Suprapubic skin (tissue), 3 donors: Measurements from ENCODE around the gene RAP1GAP.

Source experiments
- CTCF ChIP-seq, 2 donors: fragments of 200-600 bp in 1 of 2; fragments of 450-650 bp in 1 of 2; sonication (generic) in 1 of 2; IDR thresholded peaks; one replicate each; pipeline ENCODE4 v1.5.1; 2016 to 2019; ENCODE audit warnings: antibody characterized with exemption in 2 of 2, mild to moderate bottlenecking in 1 of 2, moderate library complexity in 1 of 2
- POLR2A ChIP-seq, 2 donors: fragments of 450-650 bp; IDR thresholded peaks; one replicate each; pipeline ENCODE4 v1.6.1; 2017; ENCODE audit warnings: antibody characterized with exemption in 2 of 2, mild to moderate bottlenecking in 2 of 2, moderate library complexity in 2 of 2

DNA sequence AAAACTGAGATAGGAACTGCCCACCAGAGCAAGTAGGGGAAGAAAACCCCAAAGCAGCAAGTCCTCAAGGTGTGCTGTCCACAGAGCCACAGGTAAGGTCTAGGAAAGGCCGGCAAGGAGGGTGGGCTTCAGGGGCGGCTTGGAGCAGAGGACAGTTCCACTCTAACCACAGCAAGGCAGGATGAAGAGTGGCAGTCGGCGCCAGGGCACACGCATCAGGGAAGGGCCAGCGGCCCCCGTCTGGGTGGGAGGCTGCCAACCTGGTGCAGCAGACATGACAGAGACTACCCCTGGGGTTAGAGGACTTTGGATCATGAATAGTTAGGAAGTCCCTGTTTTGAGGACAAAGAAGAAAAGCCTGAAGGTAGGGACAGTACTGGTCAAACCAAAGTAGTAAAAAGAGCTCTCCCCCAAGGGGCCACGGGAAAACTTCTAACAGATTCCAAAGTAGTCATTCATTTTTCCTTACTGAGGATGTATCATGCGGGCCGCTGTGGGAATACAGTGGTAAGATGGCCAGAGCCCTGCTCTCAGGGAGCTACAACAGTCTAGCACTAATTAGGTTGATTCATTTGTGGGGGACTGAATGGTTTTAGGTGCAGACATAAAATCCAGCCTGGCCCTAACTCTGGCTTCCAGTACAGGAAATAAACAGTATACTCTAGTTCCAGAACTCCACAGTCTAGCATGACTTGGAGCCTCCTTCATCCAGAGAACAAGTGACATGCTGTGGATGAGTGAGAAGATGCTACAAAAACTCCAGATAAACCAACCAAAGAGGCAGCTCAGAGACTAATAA lies 3.5 kb upstream of the RAP1GAP start:
- TF ChIP-seq CTCF (IDR thresholded peaks at IDR 0.05): no peak
- TF ChIP-seq POLR2A (IDR thresholded peaks at IDR 0.05): no peak
